AG10803 (cell line): ENCODE results near the gene ATXN1.

Experiments used
- DNase-seq: peaks from one replicate; pipeline ENCODE4 v3.0.0; 2010; ENCODE audit warnings: low read depth
- H3K4me3 ChIP-seq: 2 replicates; pipeline ENCODE4 v1.5.1; 2011; ENCODE audit warnings: mild to moderate bottlenecking, low read length, control low read depth
- TF ChIP-seq, protein P1 (sequence below): conservative IDR thresholded peaks from 2 replicates; pipeline ENCODE4 v1.5.1; 2011; ENCODE audit warnings: mild to moderate bottlenecking, low read length, control low read depth, inconsistent platforms

Gene ATXN1

DNA sequence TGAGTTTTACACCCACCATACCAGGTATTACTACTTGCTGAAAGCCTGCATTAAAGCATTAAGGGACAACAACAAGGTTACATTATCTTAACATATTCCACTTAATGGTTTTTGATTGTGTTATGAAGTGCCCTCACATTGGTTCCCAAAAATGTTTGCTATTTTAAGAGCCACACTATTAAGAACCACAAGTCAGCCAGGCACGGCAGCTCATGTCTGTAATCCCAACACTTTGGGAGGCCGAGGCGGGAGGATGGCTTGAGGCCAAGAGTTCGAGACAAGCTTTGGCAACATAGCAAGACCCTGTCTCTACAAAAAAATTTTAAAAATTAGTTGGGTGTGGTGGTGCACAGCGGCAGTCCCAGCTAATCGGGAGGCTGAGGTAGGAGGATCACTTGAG lies 28.2 kb downstream of the ATXN1 start:
- no peak overlapping the region for H3K4me3 ChIP-seq
- TF ChIP-seq, protein P1, sequence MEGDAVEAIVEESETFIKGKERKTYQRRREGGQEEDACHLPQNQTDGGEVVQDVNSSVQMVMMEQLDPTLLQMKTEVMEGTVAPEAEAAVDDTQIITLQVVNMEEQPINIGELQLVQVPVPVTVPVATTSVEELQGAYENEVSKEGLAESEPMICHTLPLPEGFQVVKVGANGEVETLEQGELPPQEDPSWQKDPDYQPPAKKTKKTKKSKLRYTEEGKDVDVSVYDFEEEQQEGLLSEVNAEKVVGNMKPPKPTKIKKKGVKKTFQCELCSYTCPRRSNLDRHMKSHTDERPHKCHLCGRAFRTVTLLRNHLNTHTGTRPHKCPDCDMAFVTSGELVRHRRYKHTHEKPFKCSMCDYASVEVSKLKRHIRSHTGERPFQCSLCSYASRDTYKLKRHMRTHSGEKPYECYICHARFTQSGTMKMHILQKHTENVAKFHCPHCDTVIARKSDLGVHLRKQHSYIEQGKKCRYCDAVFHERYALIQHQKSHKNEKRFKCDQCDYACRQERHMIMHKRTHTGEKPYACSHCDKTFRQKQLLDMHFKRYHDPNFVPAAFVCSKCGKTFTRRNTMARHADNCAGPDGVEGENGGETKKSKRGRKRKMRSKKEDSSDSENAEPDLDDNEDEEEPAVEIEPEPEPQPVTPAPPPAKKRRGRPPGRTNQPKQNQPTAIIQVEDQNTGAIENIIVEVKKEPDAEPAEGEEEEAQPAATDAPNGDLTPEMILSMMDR = no peak
- no peak for DNase-seq

DNA sequence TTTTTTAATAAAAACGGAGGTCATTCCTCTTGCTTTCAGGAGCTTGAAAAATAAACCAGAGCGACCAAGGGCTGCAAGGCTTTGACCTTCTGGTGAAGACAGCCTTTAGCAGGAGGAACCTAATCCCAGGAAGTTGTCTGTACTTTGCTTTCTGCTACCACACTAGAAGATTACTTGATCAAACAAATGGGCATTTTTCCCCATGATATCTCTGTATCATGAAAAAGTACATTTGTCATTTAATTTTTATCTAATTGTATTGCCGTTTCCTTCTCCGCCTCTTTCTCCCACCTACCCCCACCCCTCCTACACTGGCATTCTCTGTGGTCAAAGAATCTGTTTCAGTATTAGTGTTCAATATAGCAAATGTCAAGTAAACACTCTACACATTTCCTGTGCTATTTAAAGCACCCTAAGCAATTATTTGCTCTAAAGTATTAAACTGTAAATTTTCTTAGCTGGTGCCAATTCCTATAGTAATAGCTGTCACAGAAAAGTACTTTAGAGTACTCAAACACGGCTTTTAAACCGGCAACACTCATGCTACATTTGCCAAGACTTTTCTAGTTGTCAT lies 29.7 kb downstream of the ATXN1 start:
- no peak overlapping the region for H3K4me3 ChIP-seq
- DNase-seq = no peak

DNA sequence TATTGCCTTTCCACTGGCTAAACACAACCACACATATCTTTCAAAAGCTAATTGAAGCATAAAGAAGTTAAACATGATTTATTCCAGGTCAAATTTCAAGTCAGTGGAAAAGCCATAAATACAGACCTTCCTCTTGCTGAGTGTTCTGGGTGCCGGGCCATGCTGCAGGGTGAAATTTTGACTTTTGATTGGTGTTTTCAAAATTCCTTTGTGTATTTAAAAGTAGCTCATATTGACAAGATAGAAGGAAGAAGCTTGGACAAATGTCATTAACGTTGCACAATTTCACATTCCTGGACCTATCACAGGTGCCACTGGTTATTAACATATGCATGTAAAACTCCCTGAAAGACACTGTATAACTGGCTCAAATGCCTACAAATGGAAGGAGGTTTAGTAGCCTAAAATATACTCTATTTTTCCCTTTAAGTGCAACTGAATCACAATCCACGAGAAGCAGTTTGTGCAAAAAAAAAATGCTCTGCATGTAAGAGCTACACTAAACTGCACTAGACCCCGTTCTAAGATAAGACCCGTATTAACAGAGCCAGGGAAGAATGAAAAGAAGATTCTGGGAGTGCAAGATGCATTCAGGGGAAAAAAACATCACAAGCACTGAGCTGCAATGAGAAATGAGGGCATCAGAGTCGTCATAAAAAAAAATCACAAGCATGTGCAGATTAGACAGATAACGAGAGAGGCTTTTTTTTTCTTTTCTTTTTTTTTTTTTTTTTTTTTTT lies 30.4 kb downstream of the ATXN1 start:
- no peak overlapping the region for H3K4me3 ChIP-seq
- DNase-seq = no peak
- TF ChIP-seq, protein P1 = no peak

More for the DNA sequence above, 29.7 kb downstream of the ATXN1 start:
- TF ChIP-seq, protein P1 = no peak

DNA sequence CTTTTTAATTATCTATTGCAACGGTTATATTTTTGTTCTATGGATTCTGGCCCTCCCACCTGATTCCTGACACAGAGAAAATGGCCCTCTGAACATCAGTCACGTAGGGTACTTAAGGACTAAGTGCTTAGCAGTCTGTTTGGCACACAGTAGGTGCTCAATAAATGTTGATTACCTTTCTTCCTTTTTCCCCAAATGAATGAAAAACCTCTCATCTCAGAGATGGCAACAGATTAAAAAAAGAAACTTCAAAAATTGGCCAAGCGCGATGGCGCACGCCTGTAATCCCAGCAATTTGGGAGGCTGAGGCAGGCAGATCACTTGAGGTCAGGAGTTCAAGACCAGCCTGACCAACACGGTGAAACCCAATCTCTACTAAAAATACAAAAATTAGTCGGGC lies 31.5 kb downstream of the ATXN1 start:
- TF ChIP-seq, protein P1 = no peak
- H3K4me3 ChIP-seq = no peak overlapping the region
- DNase-seq = no peak

DNA sequence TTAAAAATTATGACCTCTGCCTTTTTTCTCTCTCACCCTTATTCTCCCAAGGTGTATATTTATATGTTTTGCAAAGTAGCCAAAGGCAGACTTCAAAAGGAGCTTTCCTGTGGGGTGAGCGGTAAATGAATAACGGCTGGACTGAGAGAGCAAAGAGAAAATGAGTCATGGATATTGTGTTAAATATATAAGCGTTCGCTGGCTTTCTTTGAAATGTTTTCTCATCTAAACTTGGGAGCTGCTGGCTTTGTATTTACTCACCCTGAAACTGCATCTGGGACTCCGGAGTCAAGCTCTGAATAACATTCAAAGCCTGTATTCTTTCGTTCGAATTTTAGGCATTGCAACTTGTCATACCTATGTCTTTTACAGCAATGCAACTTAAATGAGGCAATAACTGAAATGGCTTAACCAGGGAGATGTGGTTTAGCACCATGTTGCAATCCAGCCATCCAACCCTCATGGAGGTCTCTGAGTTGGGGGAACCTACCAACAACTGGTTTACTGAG lies 32.0 kb downstream of the ATXN1 start:
- TF ChIP-seq, protein P1 = no peak
- DNase-seq = peak; percentile 43
- H3K4me3 ChIP-seq = no peak overlapping the region

DNA sequence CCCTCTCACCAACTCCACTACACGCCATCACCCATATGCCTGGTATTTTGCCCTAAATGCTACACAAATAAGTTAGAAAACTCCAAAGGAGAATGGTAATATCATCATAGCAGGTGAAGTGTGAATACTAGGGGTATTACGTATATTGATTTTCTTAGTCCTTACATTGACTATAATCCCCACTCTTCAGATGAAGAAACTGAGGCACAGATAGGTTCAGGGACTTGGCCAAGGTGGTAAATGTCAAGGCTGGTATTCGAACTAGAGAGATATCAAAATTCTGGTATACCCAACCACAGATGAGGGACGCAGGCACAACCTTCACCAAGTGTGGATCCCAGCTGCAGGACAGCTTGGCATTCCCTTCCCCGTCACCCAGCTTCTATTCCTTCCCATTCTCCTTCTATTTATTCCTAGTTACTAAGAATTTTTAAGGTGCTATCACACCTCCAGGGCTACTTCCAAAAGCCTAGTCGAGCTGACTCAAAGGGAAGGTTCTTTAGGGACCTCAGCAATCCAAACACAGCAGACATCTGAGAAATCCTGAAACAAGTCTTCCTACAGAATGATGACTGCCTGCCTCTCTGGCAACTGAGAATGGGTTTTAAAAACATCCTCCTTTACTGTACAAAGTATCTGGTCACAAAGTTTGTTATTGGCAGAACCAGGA lies 32.6 kb downstream of the ATXN1 start:
- no peak overlapping the region for H3K4me3 ChIP-seq
- DNase-seq = no peak
- TF ChIP-seq, protein P1 = no peak
